ENCODE results near the gene B3GAT1.

The B3GAT1 gene

DNA sequence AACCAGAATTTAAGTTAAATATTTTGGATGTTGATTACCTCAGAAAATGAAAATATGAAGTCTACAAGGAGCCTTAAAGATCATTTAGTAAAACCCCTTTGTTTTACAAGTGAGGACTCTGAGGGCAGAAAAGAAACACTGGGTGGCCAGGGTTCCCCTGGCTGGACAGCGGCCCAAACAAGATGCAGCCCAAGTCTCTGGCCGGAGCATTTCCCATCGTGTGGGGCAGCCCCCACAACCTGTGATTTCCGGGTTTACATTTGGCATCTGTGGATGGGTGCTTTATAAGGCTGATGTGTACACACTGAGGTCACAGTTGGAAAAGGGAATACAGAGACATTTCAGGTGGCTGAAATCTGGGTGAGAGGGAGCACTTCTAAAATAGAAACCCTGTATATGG lies 28.8 kb upstream of the B3GAT1 start:
- no peak for DNase-seq

DNA sequence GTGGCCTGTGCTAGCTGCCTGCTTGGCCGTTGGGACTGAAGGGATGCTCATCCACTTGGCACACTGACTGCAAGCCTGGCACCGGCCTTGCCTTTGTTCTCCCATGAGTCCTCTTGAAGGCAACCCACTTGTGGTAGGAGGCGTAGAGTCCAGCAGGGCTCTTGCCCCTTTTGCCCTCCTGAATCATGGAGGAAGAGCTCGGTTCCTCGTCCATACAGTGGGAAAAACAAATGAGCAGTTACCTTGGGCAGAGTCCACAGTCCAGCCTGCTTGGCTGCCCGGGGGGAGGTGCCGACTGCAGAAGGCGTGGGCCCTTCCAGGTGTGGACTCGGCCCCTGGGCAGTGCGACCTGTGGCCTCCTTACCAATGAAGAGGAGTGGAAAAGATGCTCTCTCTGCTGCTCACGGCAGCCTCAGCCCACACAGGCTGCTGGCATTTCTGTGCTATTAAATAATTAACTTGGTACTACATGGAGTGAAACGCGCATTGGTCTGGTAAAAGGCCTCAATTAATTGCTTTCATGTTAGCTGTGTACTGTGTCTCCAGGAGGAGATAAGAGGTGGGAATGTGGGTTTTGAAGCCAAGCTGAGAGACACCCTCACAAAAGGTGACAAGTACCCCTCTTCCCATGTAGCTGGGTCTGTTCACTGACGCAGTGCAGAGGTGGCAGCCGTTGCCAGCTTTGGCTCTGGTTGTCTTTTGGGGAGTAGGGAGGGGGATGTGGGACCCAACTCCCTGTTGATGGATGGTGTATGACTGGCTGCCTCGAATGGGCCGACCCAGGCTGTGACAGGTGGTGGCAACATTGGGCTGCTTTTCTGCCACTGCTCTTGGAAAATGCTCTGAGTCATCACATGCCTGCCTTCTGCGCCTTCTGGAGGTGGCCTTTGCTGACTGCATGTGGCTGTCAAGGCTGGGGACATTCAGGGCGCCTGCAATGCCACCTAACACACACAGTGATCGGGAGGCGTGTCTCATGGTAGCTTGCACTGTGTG lies 26.8 kb upstream of the B3GAT1 start:
- no peak for DNase-seq

DNA sequence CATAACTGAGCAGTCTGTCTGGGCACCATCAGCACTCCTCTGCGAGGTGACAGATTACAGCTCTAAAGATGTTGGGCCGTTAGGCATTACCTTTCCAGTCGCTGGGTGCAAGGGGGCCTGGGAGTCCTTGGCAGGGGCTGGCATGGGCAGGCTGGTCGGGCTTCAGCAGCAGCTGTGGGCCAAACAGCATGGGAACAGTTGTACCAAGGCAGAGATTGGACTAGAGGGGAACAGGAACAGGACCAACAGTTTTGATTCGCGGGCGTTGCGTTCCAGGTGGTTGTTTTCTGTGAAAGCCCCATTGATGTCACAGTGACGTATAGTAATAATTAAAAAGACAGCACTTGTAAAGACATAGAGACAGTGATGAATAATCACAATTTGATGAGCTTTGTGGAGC lies 25.8 kb upstream of the B3GAT1 start:
- no peak for DNase-seq

DNA sequence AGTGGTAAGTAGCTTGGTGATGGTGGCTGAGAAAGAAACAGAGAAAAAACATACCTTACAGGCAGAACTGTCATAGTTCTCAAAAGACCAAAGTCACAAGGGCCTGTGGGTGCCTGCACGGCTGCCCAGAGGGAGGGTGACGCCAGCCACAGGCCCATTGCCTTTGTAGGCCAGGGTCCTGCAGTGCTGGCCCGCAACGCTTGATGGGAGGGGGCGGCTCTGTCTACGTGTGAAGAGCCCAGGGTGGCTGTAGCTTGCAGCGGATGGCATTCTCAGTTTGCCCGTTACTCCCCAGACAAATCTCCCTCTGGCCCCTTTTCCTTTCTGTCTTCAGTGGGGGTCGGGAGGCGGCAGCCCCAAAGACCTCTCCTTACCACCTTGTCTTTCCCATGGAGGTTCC lies 24.7 kb upstream of the B3GAT1 start:
- DNase-seq, result no peak

DNA sequence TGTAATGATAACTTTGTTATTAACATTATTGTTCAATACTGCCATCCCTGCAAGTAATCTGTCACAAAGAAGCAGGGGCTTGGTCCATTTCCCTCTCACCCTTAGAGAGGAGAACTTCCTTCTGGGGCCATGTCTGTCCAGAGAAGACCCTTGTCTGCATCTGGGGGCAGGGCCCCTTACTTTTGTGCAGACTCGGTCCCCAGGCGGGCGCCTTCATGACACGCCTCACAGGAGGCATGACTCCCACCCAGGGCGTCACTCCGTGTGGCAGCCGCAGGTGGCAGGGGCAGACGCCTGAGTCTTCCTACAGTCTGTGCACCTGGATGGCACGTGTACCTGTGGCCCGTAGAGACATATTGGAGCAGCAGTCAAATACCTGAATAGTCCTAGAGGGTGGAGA lies 21.8 kb upstream of the B3GAT1 start:
- no peak for DNase-seq

DNA sequence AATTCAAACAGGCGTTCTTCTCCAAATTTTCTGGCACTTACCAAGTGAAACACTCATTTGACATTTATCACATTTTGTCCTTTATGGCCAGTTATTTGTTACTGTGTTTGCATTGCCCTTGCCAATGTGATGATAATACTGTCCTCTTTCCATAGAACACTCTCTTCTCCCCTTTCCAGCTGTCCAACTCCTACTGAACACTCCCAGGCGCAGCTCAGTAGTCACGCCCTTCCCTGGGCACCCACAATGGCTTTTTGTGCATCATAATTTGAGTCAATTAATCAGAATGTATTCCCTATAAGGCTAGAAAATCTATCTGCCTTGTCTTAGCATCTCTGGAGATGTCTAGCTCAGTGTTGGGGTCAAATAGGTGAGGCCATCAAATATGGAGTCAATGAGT lies 21.2 kb upstream of the B3GAT1 start:
- no peak for DNase-seq

DNA sequence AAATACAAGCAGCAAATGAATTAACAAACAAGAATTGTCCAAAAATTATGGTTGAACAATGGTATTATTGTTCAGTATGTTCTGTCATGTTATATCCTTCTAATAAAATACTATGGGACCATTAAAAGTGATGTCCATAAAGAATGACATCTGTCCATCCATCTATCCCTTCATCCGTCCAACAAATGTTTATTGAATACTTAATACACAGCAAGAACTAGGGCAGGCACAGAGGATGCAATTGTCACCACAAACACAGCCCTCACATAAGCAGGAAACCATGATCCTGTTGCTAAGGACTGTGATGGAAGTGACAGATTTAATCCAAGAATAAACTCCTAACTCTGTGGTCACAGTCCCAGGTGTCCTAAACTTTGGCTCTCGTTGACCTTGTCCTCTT lies 20.7 kb upstream of the B3GAT1 start:
- DNase-seq, result no peak

DNA sequence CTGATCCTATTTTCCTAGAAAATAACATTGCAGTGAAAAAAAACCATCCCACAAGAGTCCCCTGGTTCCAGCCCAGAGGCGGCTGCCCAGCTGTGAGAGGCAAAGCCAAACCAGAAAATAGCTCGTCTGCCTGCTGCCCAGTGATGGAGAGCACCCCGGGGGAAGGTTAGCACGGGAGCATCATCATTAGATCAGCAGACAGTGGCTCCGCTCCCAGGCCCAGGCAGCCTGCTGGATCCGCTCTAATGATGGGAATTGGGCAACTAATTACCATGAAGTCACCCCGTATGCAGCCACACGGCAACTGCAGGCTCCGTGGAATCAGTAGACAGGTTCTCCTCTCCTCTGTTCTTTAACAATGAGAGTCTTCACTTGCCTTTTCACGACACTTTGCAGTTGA lies 17.1 kb upstream of the B3GAT1 start:
- no peak for DNase-seq

DNA sequence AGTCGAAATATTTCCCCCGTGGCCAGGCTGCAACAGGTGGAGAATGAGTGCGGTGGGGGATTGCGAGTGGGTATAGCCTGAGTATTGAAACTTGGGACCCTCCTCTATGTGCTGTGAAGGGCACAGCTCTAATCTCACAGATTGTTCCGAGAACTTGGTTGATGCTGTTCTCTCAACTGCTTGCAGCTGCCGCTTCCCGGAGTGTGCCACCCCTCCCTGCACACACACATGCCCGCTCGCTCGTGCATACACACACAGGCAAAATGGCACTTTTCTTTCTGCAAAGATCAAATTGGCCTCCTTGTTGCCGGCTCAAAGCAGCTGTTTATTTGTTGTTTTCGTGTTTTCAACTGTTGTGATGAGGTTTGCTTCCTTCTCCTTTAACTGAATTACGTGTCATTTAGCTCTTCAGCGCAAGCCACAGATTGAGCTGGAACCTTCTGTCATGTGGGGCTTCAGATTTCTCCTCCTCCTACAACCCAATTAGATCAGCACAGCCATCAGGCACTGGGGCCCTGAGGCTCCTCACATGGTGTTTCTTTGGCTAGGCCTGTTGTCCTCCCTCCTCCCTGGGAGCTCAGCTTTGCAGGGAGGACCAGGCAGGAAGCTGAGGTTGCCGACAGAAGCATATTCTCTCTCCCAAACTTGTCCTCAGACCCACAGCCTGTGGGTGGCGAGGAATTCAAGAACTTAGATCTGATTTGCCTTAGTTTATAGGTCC lies 13.9 kb upstream of the B3GAT1 start:
- DNase-seq, result no peak

DNA sequence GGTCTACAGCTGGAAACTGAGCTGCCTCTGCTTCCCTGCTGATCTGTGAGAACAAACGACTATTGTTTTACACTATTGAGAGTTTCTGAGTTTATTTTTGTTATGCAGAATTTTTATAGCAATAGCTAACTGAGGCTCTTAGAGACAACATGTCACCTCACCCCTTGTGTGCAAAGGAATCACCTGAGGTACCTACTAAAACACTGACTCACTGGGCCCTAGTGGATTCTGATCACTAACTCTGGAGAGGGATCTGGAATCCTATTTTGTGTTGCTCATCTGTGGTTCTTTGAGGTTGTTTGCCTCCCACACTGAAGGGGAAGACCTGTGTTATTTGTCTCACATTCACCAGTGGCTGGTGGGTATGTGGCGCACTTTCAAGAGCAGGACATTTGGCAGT lies 13.4 kb upstream of the B3GAT1 start:
- DNase-seq, result no peak

DNA sequence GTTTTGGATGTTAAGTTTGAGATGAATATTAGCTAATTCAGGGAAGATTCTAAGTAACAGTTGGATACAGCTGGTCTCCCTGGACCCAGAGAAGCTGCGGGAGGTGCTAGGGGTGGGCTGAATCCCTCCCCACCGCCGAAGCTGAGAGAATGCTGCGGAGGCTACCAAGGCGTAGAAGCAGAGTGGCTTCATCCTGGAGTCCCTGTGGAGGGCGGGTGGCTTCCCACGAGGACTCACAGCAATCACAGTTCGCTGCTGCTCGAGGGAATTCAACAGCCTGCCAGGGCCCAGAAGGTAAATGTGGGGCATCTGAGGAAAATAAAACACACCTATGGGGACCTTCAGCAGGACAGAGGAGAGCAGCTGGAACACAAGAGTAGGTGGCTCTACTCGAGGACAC lies 11.1 kb upstream of the B3GAT1 start:
- no peak for DNase-seq

DNA sequence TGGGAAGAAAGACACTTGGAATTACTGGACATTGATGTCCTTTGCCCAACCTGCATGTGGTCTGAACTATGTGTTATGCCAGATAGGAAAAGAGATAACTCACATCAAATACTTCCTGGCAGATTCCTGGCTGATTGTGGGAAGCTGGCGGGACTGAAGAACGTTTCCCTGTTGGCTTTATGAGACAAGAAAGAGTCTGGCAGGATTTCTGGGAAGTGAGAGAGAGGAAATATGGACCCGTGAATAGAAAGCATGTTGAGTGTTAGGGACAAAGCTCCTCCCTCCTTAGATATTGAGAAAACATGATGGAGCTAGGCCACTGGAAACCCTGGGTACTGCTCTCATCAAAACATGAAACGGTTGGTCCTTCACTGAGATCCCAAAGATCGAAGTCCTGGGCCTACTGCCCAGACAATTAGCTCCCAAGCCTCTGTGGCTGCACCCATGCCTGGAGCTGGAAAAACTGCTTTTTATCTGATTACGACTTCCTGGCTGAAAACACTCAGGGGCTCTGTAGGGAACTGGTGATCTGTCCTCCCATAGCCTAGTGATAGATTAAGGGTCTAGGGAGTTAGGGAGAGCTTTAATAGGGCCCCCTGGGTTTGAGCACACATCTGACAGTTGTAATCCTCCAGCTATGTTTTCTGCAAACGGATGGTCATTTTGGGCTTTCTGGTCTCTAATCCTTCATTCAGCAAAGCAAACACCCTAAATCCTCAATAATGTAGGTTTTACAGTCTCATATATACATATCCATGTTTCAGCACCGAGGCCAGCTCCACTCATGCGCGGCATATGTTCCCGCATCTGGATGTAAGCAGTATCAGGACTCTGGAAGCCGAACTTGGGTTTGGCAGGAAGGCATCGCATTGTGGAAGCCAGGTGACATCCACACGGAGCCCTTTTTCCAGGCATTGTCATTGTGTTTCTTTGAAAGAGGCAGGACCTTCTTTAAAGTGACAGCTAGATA lies 6.1 kb upstream of the B3GAT1 start:
- DNase-seq, result no peak

DNA sequence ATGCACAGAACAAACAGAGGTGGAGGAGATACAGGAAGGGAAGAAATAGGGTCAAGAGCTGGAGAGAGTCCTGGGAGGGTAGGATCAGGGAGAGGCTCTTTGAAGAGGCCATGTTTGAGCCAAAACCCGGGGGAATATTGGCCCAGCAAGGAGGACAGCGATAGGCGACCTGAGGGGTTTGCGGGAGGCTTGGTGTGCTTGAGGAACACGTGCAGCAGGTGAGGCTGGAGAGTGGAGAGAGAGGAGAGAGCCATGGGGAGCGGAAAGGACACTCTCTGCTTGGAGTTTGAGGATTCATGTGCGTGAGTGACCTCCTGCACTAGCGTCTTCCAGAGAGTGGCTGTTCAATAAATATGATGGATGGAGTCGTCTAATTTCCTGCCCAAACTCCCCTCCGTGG lies 4.7 kb upstream of the B3GAT1 start:
- DNase-seq, result no peak

DNA sequence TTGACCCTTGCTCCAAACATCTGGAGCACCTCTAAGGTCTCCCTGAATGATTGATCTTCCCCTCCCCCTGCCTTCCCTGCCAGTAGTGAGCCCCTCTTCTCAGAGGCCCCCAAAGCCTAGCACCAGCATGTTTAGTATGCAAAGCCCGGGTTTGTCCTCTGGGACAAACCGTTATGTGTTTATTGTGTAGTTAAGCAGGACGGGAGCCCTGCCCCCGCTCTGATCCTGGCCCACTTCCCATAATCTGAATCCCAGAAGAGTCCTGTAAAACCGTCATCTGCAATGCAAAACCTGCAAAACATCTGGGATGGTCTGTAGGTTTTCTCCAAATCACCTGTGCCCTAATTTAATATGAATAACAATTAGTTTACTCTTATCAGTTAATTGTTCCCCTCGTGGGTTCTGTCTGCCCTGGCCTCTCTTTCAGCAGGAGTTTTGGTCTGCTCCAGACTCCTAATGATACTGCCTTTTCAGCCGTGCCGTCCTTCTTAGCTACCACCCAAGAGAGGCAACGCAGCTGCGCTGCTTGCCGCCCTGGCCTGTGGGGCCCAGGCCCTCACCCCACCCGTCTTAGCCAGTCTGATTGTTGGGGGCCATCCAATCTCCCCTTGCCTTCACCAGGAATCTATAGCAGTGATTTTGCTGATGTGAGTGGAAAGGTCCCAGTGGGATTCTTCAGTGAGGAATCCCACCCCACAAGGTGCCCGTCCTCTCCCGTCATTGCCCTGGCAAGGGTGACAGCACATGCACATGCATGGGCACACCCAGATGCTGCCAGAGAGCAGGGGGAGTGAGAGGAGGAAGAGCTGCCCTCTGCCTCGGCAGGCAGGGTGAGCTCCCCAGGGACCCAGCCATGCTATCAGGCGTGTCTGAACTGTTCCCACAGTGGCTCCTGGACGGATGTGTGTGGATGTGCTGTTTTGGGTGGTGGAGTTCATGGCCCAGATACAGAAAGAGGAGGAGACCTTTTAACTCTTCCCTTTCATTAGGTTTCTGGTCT lies 3.0 kb upstream of the B3GAT1 start:
- DNase-seq, result no peak

DNA sequence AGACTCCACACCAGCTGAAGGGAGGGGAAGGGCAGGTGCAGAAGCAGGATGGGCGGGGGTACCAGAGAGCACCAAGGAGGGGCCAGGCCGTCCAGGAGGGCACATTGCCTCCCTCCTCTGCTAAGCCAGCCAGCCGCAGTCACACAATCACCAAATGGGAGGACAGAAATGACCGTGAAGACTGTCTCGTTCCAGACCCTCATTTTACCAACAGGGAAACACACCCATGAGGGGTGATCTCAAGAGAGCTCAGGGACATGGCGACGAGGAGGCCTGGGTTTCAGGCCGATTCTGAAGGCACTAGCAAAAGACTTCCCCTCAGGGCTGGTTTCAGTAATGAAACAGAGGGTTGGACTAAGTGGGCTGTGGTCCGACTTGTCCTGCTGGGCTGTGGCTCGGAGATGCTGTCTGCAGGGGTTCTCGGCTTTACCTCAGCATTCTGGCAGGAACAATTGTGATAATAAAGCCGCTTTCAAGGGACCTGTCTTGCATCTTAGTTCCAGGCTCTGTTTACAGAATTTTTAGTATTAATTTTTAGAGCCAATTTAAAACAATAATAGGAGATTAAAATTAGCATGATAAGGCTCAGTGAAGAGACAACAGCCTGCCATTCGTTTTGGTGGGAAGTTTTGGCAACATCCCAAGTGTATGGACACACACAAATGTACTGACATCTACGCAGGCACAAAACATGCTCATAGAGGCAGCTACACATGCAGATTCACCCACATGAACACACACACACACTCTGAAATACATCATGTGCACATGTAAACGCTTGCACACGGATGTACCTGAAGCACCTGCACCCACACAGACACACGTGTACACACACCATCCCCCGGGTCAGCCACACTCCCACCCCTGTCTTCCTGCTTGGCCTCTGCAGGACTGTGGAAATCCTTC lies 2.0 kb upstream of the B3GAT1 start:
- no peak for DNase-seq

DNA sequence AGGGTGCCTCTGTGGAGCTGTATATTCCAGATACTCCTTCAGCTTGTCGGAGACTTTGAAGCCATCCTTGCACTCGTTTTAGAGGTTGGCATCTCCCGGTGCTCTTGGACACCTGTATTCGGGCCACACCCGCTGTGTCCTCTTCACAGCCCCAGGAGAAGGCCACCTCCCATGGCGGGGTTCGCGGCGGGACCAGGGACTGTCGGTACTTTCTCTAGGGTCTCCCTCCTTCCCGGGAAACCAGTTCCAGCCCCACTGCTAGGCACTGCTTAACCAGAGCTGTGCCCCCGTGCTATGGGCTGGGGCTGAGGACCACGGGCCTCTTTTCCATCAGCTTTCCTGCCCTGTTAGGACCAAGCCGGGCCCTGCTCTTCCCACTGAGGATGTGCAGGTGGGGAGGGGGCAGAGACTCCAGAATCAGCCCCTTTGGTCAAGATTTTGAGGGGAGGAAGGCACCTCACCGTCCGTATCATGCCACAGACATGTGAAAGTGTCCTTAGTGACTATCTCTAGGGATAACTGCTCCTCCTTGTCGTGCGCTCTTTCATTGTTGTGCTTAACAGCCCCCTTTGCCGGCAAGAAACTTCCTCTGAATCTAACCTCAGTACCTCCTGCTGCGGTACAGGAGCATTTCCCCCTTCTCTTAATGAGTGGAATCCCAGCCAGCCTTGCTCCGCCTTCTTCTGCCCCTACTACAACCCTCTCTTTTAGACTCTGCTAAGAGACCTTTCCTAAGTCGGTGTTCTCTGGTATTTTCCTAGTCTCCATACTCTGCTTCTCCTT lies 1.2 kb upstream of the B3GAT1 start:
- no peak for DNase-seq

DNA sequence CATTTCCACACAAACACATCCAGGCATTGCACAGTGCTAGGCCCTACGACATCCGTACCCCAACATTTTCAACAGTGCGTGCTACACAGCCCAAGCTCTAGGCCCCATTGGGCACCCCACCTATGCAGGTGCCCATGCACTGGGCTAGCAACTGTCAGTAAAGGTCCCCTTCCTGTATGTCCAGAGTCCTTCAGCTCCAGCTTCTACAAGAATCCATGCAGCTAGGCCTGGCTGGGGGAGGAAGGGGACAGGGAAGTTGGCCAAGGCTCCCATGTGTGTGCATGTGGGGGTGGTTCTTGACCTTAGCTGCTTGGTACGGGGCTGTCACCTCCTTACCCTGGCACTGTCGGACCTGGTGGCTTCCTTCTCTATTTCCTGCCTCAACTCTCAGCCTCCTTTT lies 1.3 kb downstream of the B3GAT1 start:
- no peak for DNase-seq

DNA sequence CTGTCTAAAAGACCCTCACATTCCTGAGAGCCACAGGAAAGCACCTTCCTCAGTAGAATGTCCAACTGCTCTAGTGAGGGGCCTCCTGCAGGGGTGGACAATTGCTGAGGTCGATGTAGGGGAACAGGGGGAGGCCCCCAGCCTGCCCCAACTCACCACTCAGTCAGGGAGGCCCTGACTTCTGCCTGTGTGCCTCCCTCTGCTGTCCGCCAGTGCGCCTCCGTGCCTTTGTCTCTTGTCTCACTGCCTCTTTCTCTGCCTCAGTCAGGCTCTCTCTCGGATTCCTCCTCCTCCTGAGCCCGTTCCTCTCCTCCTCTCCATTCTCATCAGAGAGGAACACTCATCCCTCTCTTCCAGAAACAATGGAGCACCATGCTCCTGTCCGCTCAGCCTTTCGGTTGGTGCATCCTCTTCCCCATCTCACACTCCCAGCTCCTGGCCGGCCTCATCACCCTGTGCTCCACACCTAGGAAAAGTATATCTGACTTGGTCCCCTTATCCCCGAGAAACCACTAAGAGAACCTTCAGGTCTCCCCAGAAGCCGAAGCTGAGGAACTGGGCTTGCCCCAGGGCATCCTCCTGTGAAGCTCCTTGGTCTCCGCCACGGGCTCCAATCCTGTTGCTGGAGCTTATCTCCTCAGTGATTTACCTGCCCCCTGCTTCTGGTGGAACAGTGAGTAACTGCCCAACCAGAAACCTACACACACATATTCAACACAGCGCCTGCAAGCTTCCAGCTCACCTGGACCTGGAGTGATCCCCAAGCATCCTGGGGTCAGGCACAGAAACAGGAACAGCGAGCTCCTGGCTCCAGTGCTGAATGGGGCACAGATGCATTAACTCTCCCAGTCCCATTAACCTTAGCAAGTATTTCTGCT lies 2.3 kb downstream of the B3GAT1 start:
- DNase-seq, result no peak

DNA sequence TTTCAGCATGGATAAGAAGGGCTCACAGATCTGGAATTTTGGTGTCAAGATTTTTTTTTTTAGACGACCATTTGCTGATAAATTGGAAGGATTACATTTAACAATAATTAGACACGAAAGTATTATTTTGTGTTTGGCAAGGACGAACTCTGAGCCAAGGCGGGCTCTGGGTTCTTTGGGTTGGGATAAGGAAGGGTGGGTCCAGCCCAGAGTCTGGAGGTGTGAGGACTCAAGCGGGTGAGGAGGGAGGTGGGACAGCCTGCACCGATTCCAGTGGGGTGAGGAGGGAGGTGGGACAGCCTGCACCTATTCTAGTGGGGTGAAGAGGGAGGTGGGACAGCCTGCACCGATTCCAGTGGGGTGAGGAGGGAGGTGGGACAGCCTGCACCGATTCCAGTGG lies 4.1 kb downstream of the B3GAT1 start:
- DNase-seq, result no peak
